Measurements from ENCODE around the gene ARHGEF40.

GRCh38 chr14:21063479-21063878 is 6.6 kb upstream of the ARHGEF40 start:
- TF ChIP-seq CTCF (optimal IDR thresholded peaks at IDR 0.05 in 1 of 3, IDR thresholded peaks at IDR 0.05 in 1 of 3, conservative IDR thresholded peaks at IDR 0.05 in 1 of 3; ENCODE audit: extremely low read depth in 1 of 3, insufficient read depth in 2 of 3, low read length in 3 of 3) (no peak), EZH2 (IDR thresholded peaks at IDR 0.05; ENCODE audit: low read length) (no peak)
